DND-41 (cell line): ENCODE data around the gene ARHGEF33.
A peak's percentile ranks its signal among the peaks of the same experiment; 100 is the strongest.

Experiments used
- ATAC-seq: fragments of 200-7000 bp; cut with Tn5 transposase; 3 replicates; pipeline ENCODE4 v1.9.1; 2021; ENCODE audit warnings: low read depth; ENCODE audit not compliant: insufficient read depth
- DNase-seq: peaks from one replicate; pipeline ENCODE4 v3.0.0-alpha.2; 2020
- H2AFZ ChIP-seq: 2 replicates; pipeline ENCODE4 v1.6.0; 2012; ENCODE audit warnings: low read depth, low read length
- H3K27ac ChIP-seq: 2 replicates; pipeline ENCODE4 v1.5.1; 2012; ENCODE audit warnings: low read length, inconsistent platforms
- H3K27me3 ChIP-seq: fragments of 200-600 bp; sonication (generic); 2 replicates; pipeline ENCODE4 v1.6.0; 2012; ENCODE audit warnings: low read length, mild to moderate bottlenecking, inconsistent platforms; ENCODE audit not compliant: insufficient read depth, poor library complexity
- H3K36me3 ChIP-seq: 2 replicates; pipeline ENCODE4 v1.5.1; 2012; ENCODE audit warnings: low read length, inconsistent platforms; ENCODE audit not compliant: insufficient read depth
- H3K4me1 ChIP-seq: 2 replicates; pipeline ENCODE4 v1.5.1; 2012; ENCODE audit warnings: mild to moderate bottlenecking, low read length; ENCODE audit not compliant: insufficient read depth
- H3K4me2 ChIP-seq: 2 replicates; pipeline ENCODE4 v1.6.0; 2012; ENCODE audit warnings: mild to moderate bottlenecking, moderate library complexity, low read length, inconsistent platforms; ENCODE audit not compliant: insufficient read depth
- H3K4me3 ChIP-seq, 2 experiments: fragments of 200-600 bp in 1 of 2; shearing (Covaris generic) in 1 of 2; 2 replicates each; pipeline ENCODE4 v1.5.1; 2012 to 2016; ENCODE audit warnings: inconsistent platforms in 2 of 2, low read length in 2 of 2, mild to moderate bottlenecking in 2 of 2, low read depth in 1 of 2, moderate library complexity in 1 of 2
- H3K79me2 ChIP-seq: 2 replicates; pipeline ENCODE4 v1.6.0; 2012; ENCODE audit warnings: low read length, inconsistent platforms; ENCODE audit not compliant: insufficient read depth
- H3K9ac ChIP-seq: 2 replicates; pipeline ENCODE4 v1.6.0; 2012; ENCODE audit warnings: low read depth, mild to moderate bottlenecking, inconsistent platforms, low read length, moderate library complexity
- H3K9me3 ChIP-seq: 2 replicates; pipeline ENCODE4 v1.5.1; 2012; ENCODE audit warnings: low read length, moderate library complexity, mild to moderate bottlenecking, inconsistent platforms; ENCODE audit not compliant: insufficient read depth, severe bottlenecking
- H4K20me1 ChIP-seq: 2 replicates; pipeline ENCODE4 v1.6.0; 2012; ENCODE audit warnings: low read length; ENCODE audit not compliant: insufficient read depth
- CTCF ChIP-seq: IDR thresholded peaks from 2 replicates; pipeline ENCODE4 v1.5.1; 2012; ENCODE audit warnings: borderline replicate concordance, low read length, moderate library complexity, mild to moderate bottlenecking; ENCODE audit not compliant: poor library complexity, severe bottlenecking; ENCODE audit errors: extremely low read depth
- EZH2 ChIP-seq: IDR thresholded peaks from 3 replicates; pipeline ENCODE4 v1.6.1; 2012; ENCODE audit warnings: borderline replicate concordance, low read depth, mild to moderate bottlenecking, moderate library complexity, low read length, inconsistent platforms; ENCODE audit not compliant: severe bottlenecking

Gene ARHGEF33

GRCh38 chr2:38873763-38874162 lies 15.9 kb upstream of the ARHGEF33 start:
- DNase-seq (no peak), ATAC-seq (no peak)
- Histone ChIP-seq H3K4me1 (peaks cover 18% of the 10 kb centered on the region), H3K27ac (no peak overlapping the region), H3K36me3 (no peaks in the 10 kb centered on the region), H3K4me2 (no peak overlapping the region; the same call in 1 of the 2 replicates), H3K27me3 (no peaks in the 10 kb centered on the region), H3K9me3 (peaks cover 4% of the 10 kb centered on the region), H4K20me1 (no peaks in the 10 kb centered on the region), H3K9ac (no peak overlapping the region), H2AFZ (no peak overlapping the region), H3K4me3 (no peak overlapping the region), H3K79me2 (peaks cover 8% of the 10 kb centered on the region)
- no peak for TF ChIP-seq EZH2
- no peak for TF ChIP-seq CTCF

GRCh38 chr2:38875227-38875575 lies 14.5 kb upstream of the ARHGEF33 start:
- TF ChIP-seq CTCF (no peak), EZH2 (no peak)
- peaks cover 18% of the 10 kb centered on the region for H3K4me1 ChIP-seq
- H3K27me3 ChIP-seq = no peaks in the 10 kb centered on the region
- H3K4me3 ChIP-seq = peak overlapping the region; percentile 55 to 81
- H3K4me2 ChIP-seq = peak overlapping the region; percentile 93
- H2AFZ ChIP-seq = peak overlapping the region; percentile 90
- H3K9me3 ChIP-seq = peaks cover under 1% of the 10 kb centered on the region
- DNase-seq (no peak), ATAC-seq (no peak; the same call in 2 of the 3 replicates)
- no peaks in the 10 kb centered on the region for H4K20me1 ChIP-seq
- H3K36me3 ChIP-seq = no peaks in the 10 kb centered on the region
- peak overlapping the region; percentile 41; the same call in 1 of the 2 replicates for H3K27ac ChIP-seq
- peaks cover 8% of the 10 kb centered on the region for H3K79me2 ChIP-seq
- peak overlapping the region; percentile 55 for H3K9ac ChIP-seq

- TF ChIP-seq CTCF (no peak), EZH2 (no peak)
- Histone ChIP-seq H3K4me3 (peak within 1 kb of the TSS; percentile 55 to 81), H3K27me3 (no peaks in the 10 kb centered on the region), H3K9ac (peak within 1 kb of the TSS; percentile 55), H3K79me2 (peaks cover 8% of the 10 kb centered on the region), H2AFZ (peak within 1 kb of the TSS; percentile 90), H3K36me3 (no peaks in the 10 kb centered on the region), H3K4me1 (peaks cover 18% of the 10 kb centered on the region), H3K4me2 (peak within 1 kb of the TSS; percentile 93), H3K9me3 (no peaks in the 10 kb centered on the region), H4K20me1 (no peaks in the 10 kb centered on the region), H3K27ac (peak within 1 kb of the TSS; percentile 41)
- peak; percentile 85 for DNase-seq
- ATAC-seq = peak; percentile 99
Measured at GRCh38 chr2:38875576-38876367, 13.9 kb upstream of the ARHGEF33 start, which contains the start of the genes DHX57 and MORN2. DHX57 (minus strand) TSS chr2:38875934; CDS start chr2:38868405, 7,529 bp downstream. MORN2 (plus strand) TSS chr2:38875976.
